LHCN-M2 (cell line): Measurements from ENCODE around the gene KAT6B. TPM values are rescaled to one million over a fixed set of nuclear protein-coding genes. Genes with fewer than 3 reads are reported as not detected.

Experiments
- DNase-seq: peaks from one replicate; pipeline ENCODE4 v3.0.0-alpha.2; 2012; ENCODE audit warnings: low read depth
- total RNA-seq: library from RNA; depleted of rRNA; stranded (reverse); fragments of >200 nt; gene quantifications from 2 replicates; pipeline ENCODE4 v1.2.3, GENCODE V29; 2014

Gene KAT6B
- total RNA-seq, 1 experiment from 2014 or later, result 11.3 TPM

GRCh38 chr10:75013007-75013406 lies 186.6 kb downstream of the KAT6B start:
- no peak for DNase-seq

GRCh38 chr10:75013522-75013921 lies 187.1 kb downstream of the KAT6B start:
- DNase-seq, result no peak

DNA sequence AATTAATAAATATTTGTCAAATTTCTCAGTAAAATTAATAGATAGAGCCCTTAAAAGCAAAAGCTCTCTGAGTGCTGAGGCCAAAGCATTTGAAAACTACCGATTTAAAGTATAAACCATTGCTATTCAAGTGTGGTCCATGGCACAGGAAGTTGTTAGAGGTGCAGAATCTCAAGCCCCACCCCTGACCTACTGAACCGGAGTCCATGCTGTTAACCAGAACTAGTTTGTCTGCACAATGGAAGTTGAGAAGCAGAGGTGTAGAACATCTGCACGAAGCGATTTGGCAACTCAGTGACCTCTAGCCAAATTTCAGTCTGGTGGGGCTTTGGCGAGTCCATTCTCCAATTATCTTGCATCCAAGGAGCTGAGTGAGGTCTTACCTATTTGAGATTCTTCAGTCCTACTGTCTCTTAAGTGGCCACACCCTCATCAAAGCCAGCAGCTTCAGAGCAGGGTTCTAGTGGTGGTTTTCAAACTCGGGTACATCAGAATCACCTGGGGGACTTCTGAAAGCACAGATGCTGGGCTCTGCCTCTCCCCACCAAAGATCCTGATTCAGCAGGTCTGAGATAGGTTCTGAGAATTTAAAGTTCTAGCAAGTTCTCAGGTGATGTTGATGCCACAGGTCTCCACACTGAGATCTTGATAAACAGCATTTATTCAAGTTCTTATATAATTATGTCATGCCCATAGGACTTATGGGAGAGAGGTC lies 188.3 kb downstream of the KAT6B start:
- no peak for DNase-seq

- DNase-seq, result no peak
These were observed 189.0 kb downstream of the KAT6B start for GRCh38 chr10:75015442-75015841.

GRCh38 chr10:75016325-75016724 lies 189.9 kb downstream of the KAT6B start:
- DNase-seq, result no peak

DNA sequence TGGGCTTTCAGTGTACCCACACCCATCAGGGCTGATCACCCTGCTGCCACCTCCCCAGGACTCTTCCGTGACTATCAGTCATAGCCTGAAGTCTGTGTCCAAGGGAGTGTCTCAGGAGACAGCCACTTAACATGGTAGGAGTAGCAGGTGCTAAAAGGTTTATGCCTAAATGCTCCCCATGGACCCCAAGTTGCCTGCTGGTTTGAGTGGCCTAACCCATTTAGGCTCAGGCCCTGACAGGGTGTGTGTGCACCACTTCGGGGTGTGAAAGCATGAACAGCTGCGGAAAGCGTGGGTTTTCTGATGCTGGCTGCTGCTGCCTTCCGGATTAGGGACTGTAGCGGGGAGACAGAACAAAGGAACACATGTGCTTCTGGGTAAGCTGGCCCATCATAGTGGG lies 191.9 kb downstream of the KAT6B start:
- no peak for DNase-seq

DNA sequence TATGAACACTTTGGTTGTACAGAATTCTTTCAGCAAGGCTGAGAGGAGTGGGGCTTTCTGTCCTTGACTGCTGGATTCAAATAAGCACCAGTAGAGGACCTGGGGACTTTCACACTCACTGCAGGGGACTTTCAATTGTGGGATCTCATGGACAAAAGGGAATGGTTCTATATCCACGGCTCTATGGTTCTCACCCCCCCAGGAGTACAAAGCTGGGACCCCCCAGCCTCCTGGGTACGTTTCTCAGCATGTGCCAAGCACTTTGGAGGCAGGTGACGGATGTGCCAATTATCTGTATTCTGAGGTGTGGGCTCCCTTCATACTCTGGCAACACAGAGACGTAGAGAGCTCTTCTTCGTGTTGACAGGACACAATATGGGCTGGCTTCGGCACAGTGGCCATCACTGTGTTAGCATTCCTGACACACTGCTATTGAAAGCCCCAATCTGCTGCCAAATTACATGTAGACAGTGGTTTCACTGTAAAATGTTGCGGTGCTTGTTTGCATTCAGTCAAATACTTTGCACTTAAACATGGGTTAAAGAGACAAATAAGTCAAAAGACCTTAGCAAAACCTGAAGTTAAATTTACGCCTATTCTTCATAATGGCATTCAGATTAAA lies 192.4 kb downstream of the KAT6B start:
- DNase-seq, result no peak

DNA sequence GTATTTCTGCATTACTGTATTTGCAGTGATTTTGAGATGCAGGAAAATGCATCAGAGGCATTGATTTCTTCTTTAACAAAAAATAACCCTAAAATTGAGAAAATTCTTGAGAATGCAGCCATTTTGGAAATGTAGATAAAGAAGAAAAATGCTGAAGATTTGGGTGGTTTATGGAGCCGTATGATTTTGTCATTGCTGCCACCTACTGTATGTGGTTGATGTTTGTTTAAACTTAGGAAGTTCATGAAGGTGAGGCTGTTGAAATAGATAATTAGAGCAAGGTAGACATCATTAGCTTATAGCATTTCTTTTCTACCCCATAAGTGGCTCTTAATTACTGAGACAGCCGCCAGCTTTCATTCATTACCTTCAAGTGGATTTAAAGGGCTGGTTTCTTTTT lies 193.0 kb downstream of the KAT6B start:
- peak; percentile 30 for DNase-seq

- no peak for DNase-seq
These were observed 193.8 kb downstream of the KAT6B start for GRCh38 chr10:75020168-75020567.

DNA sequence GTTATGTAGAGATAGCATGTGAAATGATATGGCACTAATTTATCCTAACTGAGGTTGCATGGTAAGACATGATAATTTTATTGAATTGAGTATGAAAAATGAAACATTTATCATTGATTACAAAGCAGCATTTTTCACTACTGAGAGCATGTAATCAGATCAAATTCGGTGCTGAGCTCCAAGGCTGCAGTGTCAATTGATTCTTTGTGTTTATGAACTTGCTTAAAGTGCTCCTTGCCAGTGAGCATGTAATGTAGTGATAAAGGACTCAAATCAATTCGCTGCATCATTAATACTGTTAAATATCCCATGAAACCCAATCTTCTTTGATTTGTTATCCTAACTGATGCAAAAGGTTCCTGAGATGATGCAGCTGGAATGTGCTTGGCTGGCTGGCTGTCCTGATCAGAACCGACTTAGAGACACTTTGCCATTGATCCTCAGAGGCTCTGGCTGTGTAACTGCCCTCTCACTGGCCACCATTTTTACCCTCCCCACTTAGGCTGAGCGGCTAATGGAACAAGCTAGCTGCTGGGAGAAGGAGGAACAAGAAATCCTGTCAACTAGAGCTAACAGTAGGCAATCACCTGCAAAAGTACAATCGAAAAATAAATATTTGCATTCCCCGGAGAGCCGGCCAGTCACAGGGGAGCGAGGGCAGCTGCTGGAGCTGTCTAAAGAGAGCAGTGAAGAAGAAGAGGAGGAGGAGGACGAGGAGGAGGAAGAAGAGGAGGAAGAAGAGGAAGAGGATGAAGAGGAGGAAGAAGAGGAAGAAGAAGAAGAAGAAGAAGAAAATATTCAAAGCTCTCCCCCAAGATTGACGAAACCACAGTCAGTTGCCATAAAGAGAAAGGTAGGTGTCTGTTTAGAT lies 195.2 kb downstream of the KAT6B start:
- DNase-seq, result no peak

GRCh38 chr10:75023074-75023473 lies 196.7 kb downstream of the KAT6B start:
- DNase-seq, result no peak

GRCh38 chr10:75024971-75025523 lies 198.6 kb downstream of the KAT6B start:
- no peak for DNase-seq

- no peak for DNase-seq
These were observed 201.6 kb downstream of the KAT6B start for GRCh38 chr10:75028049-75028448.

DNA sequence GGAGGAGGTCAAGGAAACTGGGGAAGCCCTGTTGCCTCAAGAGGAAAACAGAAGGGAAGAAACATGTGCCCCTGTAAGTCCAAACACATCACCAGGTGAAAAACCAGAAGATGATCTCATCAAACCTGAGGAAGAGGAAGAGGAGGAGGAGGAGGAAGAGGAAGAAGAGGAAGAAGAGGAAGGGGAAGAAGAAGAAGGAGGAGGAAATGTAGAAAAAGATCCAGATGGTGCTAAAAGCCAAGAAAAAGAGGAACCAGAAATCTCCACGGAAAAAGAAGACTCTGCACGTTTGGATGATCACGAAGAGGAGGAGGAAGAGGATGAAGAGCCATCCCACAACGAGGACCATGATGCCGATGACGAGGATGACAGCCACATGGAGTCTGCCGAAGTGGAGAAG lies 202.3 kb downstream of the KAT6B start:
- DNase-seq, result no peak

DNA sequence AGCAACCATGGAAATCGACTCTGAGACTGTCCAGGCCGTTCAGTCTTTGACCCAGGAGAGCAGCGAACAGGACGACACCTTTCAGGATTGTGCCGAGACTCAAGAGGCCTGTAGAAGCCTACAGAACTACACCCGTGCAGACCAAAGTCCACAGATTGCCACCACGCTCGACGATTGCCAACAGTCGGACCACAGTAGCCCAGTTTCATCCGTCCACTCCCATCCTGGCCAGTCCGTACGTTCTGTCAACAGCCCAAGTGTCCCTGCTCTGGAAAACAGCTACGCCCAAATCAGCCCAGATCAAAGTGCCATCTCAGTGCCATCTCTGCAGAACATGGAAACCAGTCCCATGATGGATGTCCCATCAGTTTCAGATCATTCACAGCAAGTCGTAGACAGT lies 203.0 kb downstream of the KAT6B start:
- no peak for DNase-seq

GRCh38 chr10:75029857-75030256 lies 203.5 kb downstream of the KAT6B start:
- DNase-seq, result no peak

- no peak for DNase-seq
These were observed 204.0 kb downstream of the KAT6B start for GRCh38 chr10:75030371-75030770.

GRCh38 chr10:75032119-75032518 lies 205.7 kb downstream of the KAT6B start:
- DNase-seq, result no peak

DNA sequence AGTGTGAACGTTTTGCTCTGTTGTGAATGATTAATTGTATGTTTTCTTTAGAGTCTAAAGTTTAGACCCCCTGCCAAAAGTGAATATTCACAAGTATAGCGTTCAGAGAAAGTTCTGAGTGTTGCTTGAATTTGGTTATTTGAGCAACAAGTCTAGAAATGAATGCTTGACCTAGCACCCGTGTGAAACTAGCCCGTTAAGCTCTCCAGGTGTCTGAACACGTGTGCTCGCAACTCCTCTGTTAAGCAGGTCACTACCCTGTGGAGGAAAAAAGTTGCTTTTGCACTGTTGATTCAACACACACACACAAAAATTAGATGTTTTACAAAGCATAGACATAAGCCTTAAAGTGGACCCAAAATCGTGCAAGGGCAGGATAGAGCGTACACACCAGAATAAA lies 206.4 kb downstream of the KAT6B start:
- DNase-seq, result no peak

DNA sequence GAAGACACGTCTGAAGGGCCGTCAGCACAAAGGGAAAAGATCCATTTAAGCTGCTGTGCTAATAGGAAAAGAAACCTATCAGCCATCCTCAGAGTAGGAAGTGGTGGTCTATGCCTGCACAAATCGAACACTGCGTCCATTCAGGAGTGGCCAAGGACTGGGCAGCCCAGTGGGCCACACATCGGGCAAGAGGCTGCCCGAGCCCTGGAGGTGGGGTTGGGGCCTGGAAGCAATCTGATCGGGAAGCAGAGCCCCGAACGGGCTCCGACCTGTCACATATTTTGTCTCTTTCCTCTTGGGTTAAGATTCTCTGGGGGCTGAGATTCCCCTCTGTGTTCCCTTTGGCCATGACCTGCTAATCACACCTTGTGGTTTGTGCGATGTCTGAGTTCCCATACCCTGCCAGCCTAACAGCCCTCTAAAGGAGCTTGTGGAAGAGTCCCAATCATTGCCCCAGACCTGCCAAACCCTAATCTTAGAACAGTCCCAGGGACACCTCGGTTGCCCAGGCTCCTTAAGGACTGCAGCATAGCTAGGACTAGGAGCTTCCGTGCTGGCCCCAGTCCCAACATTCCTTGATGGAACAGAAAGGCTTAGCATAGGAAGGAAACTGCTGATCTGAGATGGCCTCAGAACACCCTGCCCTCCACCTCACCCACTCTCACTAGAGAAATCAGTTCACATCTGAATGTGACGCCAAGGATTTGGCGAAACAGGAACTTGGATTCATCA lies 207.2 kb downstream of the KAT6B start:
- no peak for DNase-seq

DNA sequence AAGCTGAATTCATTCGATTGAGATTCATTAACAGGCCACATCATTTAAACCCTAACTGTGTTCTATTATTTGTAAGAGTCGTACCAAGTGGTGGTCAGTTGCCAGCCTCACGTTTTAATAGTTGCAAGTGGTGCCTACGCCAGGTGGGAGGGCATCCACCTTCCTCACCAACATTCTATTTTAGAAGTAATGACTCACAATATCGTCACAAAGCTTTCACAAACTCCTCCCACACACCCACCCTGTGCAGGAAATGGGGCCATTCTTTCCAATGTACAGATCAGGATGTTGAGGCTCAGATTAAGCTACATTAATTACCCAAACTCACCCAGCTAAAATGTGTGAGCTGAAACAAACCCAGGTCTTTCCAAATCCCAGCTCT lies 207.7 kb downstream of the KAT6B start:
- no peak for DNase-seq
